HUDEP-2 (cell line): Measurements from ENCODE around the gene FAM200A.
"Not testable (repeated sequence)": the region's sequence is repeated elsewhere in the genome, so short reads cannot be mapped to it uniquely, and the experiment has no call there.

Experiments
- DNase-seq, 76 experiments: peaks; one replicate each; lab custom pipeline; 2025; ENCODE audit not compliant: unreplicated experiment in 76 of 76; lab: John Stamatoyannopoulos, UW

The FAM200A gene

GRCh38 chr7:99551767-99552463 is at the start of gene FAM200A:
Gene FAM200A, minus strand, starts transcription at chr7:99552114. Its CDS starts 3,707 bp downstream, at chr7:99548407.
- DNase-seq, result peak in 75 of 76 experiments; percentile 16 to 86 (median 71)

- no peak for DNase-seq
Observed at GRCh38 chr7:99599836-99600235, 47.9 kb upstream of the FAM200A start.

GRCh38 chr7:99597762-99598501 is 46.0 kb upstream of the FAM200A start, which contains the start of gene TMEM225B:
Gene TMEM225B, plus strand, starts transcription at chr7:99598267. Its CDS starts 6,122 bp downstream, at chr7:99604389.
- peak in 1 of 76 experiments; percentile 4 for DNase-seq

GRCh38 chr7:99596408-99596955 is 44.6 kb upstream of the FAM200A start:
- DNase-seq, result no peak

DNA sequence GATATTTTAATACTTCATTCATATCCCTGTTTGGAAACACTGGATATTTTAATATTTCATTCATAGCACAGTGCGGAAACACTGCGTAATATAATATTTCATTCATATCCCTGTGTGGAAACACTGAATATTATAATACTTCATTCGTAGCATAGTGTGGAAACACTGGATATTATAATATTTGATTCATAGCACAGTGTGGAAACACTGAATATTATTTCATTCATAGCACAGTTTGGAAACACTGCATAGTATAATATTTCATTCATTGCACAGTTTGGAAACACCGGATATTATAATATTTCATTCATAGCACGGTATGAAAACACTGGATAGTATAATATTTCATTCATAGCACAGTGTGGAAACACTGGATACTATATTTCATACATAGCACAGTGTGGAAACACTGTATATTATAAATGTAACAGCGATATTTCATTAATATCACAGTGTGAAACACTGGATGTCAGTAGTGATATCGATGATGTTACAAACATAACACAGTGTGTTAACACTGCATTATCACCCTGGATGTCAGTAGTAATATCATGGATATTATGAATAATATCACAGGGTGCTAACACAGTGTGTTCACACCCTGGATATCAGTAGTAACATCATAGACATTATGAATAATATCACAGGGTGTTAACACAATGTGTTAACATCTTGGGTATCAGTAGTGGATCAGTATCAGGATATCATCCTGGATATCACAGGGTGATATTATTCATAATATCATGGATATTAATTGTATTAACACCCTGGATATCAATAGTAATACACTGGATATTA is 43.2 kb upstream of the FAM200A start:
- no peak for DNase-seq

DNA sequence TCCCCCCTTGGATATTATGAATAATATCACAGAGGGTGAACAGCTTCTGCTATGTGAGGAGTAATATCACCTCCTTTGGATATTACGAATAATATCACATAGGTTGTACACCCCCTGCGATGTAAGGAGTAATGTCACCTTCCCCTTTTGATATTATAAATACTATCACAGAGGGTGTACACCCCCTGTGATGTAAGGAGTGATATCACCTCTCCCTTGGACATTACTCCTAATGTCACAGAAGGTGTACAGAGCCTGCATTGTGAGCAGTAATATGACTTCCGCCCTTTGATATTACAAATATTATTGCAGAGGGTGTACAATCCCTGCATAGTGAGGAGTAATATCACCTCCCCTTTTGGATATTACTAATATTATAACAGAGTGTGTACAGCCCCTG is 37.0 kb upstream of the FAM200A start:
- no peak for DNase-seq

- not testable (repeated sequence) for DNase-seq
Observed at GRCh38 chr7:99580778-99581332, 28.9 kb upstream of the FAM200A start.

GRCh38 chr7:99579956-99580777 is 28.3 kb upstream of the FAM200A start:
- DNase-seq, result peak in 1 of 76 experiments; percentile 4

DNA sequence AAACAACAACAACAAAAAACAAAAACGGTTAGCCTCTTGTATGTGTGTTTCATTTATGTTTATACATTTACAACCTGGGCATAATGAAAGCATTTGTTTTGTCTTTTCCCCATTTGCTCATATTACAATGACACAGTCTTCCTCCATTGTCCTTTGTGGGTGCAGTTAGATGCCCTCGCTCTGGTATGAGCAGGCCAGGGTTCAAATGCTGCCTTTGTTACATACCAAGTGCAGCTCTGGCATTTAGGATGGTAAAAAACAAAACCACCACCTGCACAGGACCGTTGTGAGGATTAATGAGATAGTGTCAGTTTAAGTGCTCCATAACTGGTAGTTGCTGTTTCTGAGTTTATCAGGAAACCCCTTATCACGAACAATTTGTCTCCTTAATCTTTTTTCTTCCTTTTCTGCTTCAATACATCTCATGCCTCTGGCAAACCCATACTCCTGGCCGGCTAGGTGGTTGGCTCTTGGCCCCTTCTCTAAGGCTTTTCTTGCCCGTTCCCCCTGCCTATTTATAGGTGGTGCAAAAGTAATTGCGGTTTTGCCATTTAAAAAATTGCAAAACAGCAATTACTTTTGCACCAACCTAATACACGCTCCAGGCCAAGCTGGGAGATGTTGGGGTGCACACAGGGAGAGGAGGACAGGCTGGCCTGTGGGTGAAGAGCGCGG is 27.5 kb upstream of the FAM200A start:
- no peak for DNase-seq

DNA sequence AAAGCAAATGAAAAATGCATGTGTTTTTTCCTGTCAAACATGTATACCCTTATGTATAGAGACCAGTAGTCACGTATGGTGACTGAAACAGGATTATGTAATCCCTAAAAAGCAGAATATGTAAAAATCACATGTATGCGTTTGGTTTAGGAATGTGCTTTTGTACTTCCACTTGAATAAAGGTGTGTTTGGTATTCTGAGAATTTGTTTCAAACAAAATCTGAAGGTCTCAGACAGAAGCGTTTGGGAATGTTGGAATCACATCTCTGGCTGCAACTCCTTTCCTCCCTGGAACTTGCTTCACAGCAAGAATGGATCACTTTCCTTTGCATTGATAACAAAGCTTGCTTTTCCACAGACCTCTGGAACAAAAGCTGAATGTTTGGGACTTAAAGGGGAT is 24.3 kb upstream of the FAM200A start:
- no peak for DNase-seq

- DNase-seq, result no peak
Observed at GRCh38 chr7:99573257-99573656, 21.3 kb upstream of the FAM200A start.

GRCh38 chr7:99571768-99572167 is 19.9 kb upstream of the FAM200A start:
- DNase-seq, result no peak

DNA sequence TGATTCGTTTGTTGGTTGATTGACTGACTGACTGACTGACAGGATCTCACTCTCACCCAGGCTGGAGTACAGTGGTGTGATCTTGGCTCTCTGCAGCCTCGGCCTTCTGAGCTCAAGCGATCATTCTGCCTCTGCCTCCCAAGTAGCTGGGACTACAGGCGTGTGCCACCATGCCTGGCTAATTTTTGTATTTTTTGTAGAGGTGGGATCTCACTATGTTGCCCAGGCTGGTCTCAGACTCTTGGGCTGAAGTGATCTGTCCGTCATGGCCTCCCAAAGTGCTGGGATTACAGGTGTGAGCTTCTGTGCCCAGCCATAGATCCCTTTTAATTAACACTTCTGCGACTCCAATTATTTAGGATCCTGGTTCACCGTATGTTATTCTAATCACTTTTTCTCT is 16.9 kb upstream of the FAM200A start:
- DNase-seq, result not testable (repeated sequence)

GRCh38 chr7:99563650-99564049 is 11.7 kb upstream of the FAM200A start:
- DNase-seq, result no peak

GRCh38 chr7:99562832-99563231 is 10.9 kb upstream of the FAM200A start:
- DNase-seq, result peak in 19 of 76 experiments; percentile 1 to 57 (median 18)

DNA sequence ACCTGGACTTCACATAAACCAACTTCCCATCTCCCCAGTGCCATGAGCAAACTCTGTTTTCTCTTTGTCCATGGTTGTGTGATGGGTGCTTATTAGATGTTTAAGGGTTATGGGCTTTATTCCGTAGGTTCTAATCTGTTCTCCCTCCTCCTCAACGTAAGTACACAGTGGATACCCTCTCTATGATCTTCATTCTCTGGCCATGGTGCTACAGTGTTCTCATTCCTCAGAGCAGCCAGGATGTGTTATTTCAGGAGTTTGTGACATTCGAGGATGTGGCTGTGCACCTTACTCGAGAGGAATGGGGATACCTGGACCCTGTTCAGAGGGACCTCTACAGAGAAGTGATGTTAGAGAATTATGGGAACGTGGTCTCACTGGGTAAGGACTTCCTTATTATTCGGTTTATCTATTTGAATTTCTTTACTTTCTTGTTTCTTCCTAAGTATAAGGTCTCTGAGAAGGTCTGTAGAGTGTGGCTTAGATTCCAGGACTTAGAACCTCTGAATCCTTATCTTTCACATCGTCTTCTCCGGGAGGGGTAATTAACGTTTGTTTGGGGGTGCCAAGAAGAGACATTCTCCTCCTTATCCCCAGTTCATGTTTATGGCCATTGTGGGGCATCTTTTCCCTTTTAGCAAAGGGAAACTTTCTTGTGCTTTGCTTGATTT is 10.3 kb upstream of the FAM200A start:
- DNase-seq, result no peak

- no peak for DNase-seq
Observed at GRCh38 chr7:99561737-99562051, 9.8 kb upstream of the FAM200A start.

DNA sequence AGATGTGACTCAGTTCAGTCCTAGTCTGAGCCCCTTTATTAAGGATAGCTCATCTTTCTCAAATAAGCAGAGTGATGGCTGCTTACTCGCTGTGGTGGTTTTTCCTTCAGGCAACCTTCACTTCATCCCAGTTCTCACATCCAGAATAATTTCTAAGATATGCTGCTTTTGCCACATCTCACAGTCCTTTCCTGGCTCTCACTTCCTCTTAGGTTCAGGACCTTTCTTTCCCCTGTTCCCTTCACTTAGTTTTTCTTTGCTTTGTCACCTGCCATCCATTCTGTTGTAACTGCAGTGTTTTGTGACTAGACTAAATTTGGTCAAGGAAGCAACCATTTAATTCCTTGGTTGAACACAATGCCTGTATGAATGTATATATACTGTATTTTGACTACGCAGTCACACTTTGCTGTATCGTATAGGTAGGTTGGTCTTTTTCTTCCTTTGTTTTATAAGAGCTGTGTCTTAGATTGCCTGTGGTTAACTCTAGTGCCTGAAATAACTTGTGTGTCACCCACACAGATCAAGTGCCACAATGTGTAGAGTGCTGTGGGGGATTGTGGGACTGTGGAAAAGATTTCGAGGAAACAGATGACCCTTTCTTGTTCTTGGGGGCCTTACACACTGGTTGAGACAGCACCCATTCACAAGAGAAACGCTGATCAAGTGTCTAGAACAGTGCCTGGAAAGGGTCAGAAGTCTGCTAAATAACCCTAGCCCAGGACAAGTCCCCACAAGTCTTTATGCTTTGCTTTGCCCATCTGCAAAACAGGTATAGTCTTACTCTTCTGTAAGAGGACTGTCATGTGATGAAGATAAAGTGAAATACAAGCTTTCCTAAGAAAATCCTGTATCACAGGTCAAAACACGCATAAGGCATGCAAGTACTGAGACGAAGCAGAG is 9.2 kb upstream of the FAM200A start:
- no peak for DNase-seq
